ENCODE data around the gene RBMS3.

DNA sequence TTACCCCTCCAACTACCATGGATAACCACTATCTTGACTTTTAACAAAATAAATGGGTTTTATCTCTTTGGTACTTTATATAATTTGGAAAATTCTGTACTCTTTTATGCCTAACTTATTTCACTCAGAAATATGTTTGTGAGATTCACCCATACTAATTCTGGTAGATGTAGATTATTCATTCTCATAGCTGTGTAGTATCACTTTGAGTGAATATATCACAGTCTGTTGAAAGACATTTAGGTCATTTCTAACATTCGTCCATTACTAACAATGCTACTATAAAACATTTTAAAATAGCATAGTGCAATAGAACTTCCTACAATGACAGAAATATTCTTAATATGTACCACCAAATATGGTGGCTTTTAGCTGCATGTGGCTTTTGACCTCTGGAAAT is 542.4 kb downstream of the RBMS3 start:
- no peak for TF ChIP-seq ARNT (IDR thresholded peaks at IDR 0.05)
- TF ChIP-seq FOXM1 (IDR thresholded peaks at IDR 0.05; ENCODE audit: borderline replicate concordance) = no peak
- TF ChIP-seq FOXK2 (IDR thresholded peaks at IDR 0.05) = no peak
- no peak for TF ChIP-seq SUZ12 (IDR thresholded peaks at IDR 0.05)
- TF ChIP-seq TARDBP (IDR thresholded peaks at IDR 0.05) = no peak
- no peak for TF ChIP-seq ZNF384 (IDR thresholded peaks at IDR 0.05)
- no peak for TF ChIP-seq BHLHE40 (IDR thresholded peaks at IDR 0.05; ENCODE audit: borderline replicate concordance)
- TF ChIP-seq FOXA1 (IDR thresholded peaks at IDR 0.05) = no peak
- no peak for TF ChIP-seq ELF4 (IDR thresholded peaks at IDR 0.05)
- TF ChIP-seq PKNOX1 (IDR thresholded peaks at IDR 0.05) = no peak

Measured in HEK293T (cell line).